ENCODE data around the gene CALHM3.

DNA sequence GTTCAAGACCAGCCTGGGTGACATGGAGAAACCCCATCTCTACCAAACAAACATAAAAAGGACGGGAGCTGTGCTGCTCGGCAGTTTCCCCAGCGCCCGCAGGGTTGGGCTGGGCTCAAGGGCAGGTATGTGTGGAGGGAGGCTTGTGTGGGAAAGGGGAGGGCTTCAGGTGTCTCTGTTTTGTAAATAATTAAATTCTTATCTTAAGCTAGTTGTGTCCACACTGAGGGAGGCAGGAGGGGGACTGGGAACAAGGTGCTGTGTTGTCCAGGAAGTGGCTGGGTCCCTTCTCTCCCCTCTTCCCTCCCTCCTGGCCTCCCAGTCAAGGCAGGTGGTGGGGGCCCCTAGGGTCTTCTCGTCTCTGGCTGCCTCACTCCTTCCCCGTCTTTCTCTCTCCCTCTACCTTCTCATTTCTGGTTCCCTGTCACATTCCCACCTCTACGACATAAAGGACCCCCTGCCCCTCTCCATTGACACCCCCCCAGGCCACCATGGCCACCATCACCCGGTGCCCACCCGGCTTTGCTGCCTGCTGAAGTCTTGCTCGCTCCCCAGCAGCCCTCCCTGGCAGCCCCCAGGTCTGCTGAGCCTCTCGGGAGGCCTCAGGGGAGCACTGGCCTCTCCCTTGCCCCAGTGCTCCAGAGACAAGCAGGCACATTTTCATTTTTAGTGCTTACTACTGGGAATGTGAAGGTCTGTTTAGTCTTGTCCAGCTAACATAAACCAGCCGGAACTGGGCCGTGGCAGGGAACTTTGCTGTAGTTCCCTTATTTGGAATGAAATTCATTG, 33.7 kb upstream of the CALHM3 start:
- TF ChIP-seq, protein P1, sequence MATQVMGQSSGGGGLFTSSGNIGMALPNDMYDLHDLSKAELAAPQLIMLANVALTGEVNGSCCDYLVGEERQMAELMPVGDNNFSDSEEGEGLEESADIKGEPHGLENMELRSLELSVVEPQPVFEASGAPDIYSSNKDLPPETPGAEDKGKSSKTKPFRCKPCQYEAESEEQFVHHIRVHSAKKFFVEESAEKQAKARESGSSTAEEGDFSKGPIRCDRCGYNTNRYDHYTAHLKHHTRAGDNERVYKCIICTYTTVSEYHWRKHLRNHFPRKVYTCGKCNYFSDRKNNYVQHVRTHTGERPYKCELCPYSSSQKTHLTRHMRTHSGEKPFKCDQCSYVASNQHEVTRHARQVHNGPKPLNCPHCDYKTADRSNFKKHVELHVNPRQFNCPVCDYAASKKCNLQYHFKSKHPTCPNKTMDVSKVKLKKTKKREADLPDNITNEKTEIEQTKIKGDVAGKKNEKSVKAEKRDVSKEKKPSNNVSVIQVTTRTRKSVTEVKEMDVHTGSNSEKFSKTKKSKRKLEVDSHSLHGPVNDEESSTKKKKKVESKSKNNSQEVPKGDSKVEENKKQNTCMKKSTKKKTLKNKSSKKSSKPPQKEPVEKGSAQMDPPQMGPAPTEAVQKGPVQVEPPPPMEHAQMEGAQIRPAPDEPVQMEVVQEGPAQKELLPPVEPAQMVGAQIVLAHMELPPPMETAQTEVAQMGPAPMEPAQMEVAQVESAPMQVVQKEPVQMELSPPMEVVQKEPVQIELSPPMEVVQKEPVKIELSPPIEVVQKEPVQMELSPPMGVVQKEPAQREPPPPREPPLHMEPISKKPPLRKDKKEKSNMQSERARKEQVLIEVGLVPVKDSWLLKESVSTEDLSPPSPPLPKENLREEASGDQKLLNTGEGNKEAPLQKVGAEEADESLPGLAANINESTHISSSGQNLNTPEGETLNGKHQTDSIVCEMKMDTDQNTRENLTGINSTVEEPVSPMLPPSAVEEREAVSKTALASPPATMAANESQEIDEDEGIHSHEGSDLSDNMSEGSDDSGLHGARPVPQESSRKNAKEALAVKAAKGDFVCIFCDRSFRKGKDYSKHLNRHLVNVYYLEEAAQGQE (IDR thresholded peaks at IDR 0.05; ENCODE audit: low read depth, low read length): no peak
- no peak for TF ChIP-seq POLR2AphosphoS5 (IDR thresholded peaks at IDR 0.05; ENCODE audit: low read depth, low read length)
- TF ChIP-seq, protein P2, sequence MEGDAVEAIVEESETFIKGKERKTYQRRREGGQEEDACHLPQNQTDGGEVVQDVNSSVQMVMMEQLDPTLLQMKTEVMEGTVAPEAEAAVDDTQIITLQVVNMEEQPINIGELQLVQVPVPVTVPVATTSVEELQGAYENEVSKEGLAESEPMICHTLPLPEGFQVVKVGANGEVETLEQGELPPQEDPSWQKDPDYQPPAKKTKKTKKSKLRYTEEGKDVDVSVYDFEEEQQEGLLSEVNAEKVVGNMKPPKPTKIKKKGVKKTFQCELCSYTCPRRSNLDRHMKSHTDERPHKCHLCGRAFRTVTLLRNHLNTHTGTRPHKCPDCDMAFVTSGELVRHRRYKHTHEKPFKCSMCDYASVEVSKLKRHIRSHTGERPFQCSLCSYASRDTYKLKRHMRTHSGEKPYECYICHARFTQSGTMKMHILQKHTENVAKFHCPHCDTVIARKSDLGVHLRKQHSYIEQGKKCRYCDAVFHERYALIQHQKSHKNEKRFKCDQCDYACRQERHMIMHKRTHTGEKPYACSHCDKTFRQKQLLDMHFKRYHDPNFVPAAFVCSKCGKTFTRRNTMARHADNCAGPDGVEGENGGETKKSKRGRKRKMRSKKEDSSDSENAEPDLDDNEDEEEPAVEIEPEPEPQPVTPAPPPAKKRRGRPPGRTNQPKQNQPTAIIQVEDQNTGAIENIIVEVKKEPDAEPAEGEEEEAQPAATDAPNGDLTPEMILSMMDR (IDR thresholded peaks at IDR 0.05): no peak
